ENCODE results near the gene DPM3. TPM values are rescaled to one million over a fixed set of nuclear protein-coding genes. Genes with fewer than 3 reads are reported as not detected.

The DPM3 gene
- total and polyA plus RNA-seq, 2 of the 13 experiments (the other 11 are each of a cell fraction or from before 2014, with no cell fraction given): 23.2 to 53.4 TPM

GRCh38 chr1:155091071-155092051 lies 49.0 kb downstream of the DPM3 start (continued):
- TF ChIP-seq ZBTB10 (CRISPR knock-in tag; IDR thresholded peaks at IDR 0.05; ENCODE audit: borderline replicate concordance): no peak
- TF ChIP-seq ZNF530 (CRISPR knock-in tag; IDR thresholded peaks at IDR 0.05; ENCODE audit: low read depth): no peak
- TF ChIP-seq FOXJ3 (CRISPR knock-in tag; IDR thresholded peaks at IDR 0.05; ENCODE audit: borderline replicate concordance): 0 out of 2 replicates have a peak, but pooled peaks have one; percentile 72
- TF ChIP-seq PRDM15 (CRISPR knock-in tag; IDR thresholded peaks at IDR 0.05): no peak
- no peak for TF ChIP-seq ZNF276 (CRISPR knock-in tag; IDR thresholded peaks at IDR 0.05; ENCODE audit: low read depth)
- TF ChIP-seq CREBL2 (CRISPR knock-in tag; IDR thresholded peaks at IDR 0.05; ENCODE audit: borderline replicate concordance): no peak
- peak; percentile 50; the same call in 1 of the 2 replicates for TF ChIP-seq ZNF652 (CRISPR knock-in tag; IDR thresholded peaks at IDR 0.05; ENCODE audit: borderline replicate concordance, low read depth)
- no peak for TF ChIP-seq FUBP1 (CRISPR knock-in tag; IDR thresholded peaks at IDR 0.05; ENCODE audit: borderline replicate concordance)
- peak; percentile 60 to 90 for TF ChIP-seq NR2F1 (CRISPR knock-in tag; IDR thresholded peaks at IDR 0.05)
- peak; percentile 62; the same call in 1 of the 2 replicates for TF ChIP-seq RCOR2 (CRISPR knock-in tag; IDR thresholded peaks at IDR 0.05)
- TF ChIP-seq ZNF441 (CRISPR knock-in tag; IDR thresholded peaks at IDR 0.05; ENCODE audit: borderline replicate concordance): no peak
- TF ChIP-seq RFX1 (IDR thresholded peaks at IDR 0.05): no peak
- TF ChIP-seq THAP11 (CRISPR knock-in tag; IDR thresholded peaks at IDR 0.05): peak; percentile 79
- no peak for TF ChIP-seq FOXA1 (IDR thresholded peaks at IDR 0.05)
- peak; percentile 78 for TF ChIP-seq FOXA1 (CRISPR knock-in tag; IDR thresholded peaks at IDR 0.05)
- peak; percentile 57; the same call in 1 of the 2 replicates for TF ChIP-seq IRF9 (CRISPR knock-in tag; IDR thresholded peaks at IDR 0.05; ENCODE audit: borderline replicate concordance)
